Eye (tissue), 1 donor: ENCODE measurements around the gene SLC25A42.
"Not testable (repeated sequence)": the region's sequence is repeated elsewhere in the genome, so short reads cannot be mapped to it uniquely, and the experiment has no call there.

Experiments used
- DNase-seq: peaks from one replicate; pipeline ENCODE4 v3.0.0-alpha.2; 2015

SLC25A42 gene

GRCh38 chr19:19106938-19107337 lies 43.1 kb downstream of the SLC25A42 start:
- DNase-seq, result not testable (repeated sequence)

GRCh38 chr19:19107654-19108053 lies 43.9 kb downstream of the SLC25A42 start:
- DNase-seq, result no peak

- no peak for DNase-seq
Measured at GRCh38 chr19:19109601-19110000, 45.8 kb downstream of the SLC25A42 start.

GRCh38 chr19:19110410-19111135 lies 46.8 kb downstream of the SLC25A42 start:
- peak; percentile 82 for DNase-seq

DNA sequence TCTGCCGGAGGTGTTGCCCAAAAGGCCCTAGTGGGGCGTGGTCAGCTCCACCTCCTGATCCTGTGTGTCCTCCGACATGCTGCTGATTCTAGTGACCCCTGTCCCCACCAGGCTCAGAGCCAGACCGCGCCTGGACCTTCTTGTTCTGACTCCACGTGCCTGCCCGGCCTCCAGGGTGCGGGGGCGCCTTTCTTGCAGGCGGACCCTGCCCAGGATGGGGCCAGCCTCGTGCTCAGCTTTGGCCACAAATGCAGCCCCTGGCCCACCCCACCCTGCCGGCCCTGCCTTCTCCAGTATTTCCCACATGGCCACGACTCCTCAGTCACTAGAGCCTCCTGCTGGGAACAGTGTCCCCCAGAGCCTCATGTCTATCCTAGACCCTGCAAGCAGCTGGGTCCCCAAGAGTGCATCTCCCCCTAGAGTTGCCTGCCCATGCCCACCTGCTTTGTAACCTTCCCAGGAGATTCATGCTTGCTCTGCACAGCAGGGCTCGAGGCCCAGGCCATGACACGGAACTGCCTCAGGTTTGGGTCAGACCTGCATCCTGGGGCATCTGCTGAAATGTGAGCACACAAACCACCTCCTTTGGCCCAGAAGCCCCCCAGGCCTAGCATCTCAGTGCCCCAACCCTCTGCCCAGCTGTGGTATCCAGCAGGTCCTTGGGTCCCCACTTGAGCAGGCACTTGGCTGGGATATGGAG lies 47.5 kb downstream of the SLC25A42 start:
- no peak for DNase-seq

DNA sequence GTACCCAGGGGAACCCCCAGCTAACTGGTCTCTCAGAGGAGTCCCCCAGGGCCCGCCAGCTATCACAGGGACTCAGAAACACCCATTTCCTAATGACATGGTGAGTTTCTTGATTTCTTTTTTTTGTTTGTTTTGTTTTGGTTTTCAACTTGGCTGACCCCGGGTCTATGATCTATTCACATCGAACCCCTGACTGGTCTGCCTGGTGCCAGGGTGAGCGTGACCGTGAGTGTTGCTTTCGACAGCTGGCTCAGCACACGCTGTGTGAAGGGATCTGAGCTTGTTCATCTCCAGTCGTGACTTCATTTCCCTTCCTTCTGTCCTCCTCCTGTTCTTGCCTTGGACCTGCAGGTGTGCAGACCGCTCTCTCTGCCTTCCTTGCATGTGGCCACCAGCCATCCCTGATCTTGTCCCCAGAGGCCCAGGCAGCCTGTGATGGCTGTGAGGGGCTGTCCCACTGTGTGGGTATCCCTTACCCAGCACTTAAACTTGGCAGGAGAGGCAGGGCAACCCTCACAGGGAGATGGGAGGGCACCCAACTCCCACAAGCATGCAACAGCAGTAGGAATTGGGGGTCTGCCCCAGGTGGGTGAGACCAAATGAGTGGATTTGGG lies 48.3 kb downstream of the SLC25A42 start:
- DNase-seq, result no peak

- DNase-seq, result peak; percentile 86
Measured at GRCh38 chr19:19113040-19113626, 49.3 kb downstream of the SLC25A42 start.

DNA sequence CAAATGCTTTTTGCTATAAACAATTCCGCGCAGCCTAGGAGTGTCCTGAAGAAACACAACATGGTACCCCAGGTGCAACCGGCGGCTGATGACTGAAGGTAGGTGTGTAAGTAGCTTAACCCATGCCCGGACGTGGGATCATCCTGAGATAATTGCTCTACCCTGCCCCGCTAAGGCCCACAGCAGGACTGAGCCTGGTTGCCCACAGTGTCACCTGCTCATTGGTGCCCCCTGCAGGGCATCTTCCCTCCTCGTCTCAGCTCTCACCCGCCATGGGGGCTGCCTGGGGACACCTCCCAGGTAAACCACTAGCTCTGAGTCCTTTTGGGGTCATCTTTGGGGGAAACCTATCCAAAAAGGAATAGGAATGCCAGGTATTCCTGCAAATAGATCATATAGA lies 52.2 kb downstream of the SLC25A42 start:
- no peak for DNase-seq

- no peak for DNase-seq
Measured at GRCh38 chr19:19119325-19120237, 55.8 kb downstream of the SLC25A42 start.

GRCh38 chr19:19120308-19121231 lies 56.8 kb downstream of the SLC25A42 start:
- peak; percentile 92 for DNase-seq

DNA sequence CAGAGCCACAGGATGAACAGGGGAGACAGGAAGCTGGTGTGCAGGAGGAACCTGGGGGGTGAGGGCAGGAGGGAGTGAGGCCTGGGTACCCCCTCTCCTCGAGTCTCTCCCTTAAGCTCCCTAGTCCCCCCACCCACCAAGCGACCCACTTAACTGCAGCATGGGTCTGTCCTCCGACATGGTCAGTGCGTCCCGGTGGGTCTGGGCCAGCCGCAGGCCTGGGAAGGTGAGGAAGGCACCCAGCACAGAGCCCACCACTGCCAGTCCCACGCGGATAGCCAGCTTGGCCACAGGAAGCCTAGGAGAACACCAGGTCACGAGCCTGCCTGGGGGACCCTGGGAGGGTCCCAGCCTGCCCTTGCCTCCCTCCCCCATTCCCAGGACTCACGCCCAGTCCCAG lies 57.6 kb downstream of the SLC25A42 start:
- no peak for DNase-seq

GRCh38 chr19:19122902-19123301 lies 59.1 kb downstream of the SLC25A42 start:
- DNase-seq, result no peak

GRCh38 chr19:19123386-19123785 lies 59.6 kb downstream of the SLC25A42 start:
- DNase-seq, result no peak

- no peak for DNase-seq
Measured at GRCh38 chr19:19126102-19126501, 62.3 kb downstream of the SLC25A42 start.

DNA sequence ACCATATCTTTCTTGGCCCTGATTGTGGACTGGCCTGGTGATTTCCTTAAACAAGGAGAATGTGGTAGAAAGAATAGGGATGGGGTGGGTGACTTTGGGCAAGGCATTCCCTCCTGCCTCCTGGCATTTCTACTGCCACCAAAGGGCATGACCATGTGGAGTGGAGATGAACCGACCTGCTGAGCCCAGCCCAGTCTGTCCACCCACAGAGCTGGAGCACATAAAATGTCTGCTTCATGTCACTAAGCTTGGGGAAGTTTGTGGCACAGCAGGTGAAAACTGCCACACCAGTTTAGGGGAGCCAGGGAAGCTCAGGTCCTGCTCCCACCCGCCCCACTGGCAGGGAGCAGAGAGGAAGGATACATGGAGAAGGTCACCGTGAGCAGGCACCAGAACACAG lies 68.2 kb downstream of the SLC25A42 start:
- DNase-seq, result no peak

DNA sequence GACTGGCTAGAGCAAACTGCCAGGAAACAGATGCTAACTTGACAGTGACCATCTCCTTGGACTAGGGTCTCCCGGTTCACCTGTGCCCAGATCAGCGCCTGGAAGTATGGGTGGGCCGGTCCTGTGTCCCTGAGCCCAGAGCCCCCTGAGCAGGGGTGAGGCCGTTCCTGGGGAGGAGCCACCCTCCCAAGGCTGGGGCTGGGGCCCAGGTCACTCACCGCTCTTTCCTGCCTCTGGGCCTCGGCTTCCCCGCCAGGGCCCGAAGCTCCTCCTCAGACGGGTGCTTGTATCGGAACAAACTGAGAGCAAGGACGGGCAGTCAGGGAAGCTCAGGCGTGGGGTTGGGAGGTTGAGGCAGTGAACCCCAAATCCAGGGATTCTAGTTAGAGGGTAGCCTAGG lies 69.1 kb downstream of the SLC25A42 start:
- no peak for DNase-seq

DNA sequence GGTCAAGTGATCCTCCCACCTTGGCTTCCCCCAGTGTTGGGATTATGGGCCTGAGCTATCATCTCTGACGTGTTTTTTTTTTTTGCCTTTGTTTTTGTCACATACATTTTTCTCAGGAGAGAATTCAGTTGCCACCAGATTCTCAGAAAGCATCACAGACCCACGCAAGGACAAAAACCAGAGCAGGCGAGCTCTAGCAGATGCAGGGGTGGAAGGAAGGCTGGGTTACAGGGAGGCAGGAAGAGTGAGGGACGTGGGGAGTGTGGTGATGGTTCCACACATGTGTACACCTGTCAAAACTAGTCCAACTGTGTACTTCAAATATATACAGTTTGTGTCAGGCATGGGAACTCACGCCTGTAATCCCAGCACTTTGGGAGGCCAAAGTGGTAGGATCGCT lies 70.2 kb downstream of the SLC25A42 start:
- no peak for DNase-seq

DNA sequence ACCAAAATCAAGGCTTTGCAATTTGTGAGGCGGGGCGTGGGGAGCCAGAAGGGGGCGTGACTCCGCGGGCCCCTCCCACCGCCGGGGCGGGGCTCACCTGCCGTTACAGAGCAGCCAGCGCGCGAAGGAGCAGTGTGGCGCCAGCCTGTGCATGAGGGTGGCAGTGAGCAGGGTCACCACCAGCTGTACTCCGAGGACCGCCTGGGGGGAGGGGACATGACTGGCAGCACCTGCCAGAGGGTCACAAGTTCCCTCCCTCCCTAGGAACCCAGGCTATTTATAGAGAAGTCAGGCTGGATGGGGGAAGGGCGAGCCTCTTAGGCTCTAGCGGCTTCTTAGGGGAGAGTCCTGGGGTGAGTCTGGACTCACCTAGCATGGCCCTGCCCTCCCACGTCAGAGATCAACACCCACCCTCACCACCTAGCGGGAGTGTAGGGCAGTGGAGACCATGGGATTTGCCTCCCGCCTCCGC lies 70.9 kb downstream of the SLC25A42 start:
- peak; percentile 69 for DNase-seq

GRCh38 chr19:19135713-19136112 lies 71.9 kb downstream of the SLC25A42 start:
- DNase-seq, result not testable (repeated sequence)

DNA sequence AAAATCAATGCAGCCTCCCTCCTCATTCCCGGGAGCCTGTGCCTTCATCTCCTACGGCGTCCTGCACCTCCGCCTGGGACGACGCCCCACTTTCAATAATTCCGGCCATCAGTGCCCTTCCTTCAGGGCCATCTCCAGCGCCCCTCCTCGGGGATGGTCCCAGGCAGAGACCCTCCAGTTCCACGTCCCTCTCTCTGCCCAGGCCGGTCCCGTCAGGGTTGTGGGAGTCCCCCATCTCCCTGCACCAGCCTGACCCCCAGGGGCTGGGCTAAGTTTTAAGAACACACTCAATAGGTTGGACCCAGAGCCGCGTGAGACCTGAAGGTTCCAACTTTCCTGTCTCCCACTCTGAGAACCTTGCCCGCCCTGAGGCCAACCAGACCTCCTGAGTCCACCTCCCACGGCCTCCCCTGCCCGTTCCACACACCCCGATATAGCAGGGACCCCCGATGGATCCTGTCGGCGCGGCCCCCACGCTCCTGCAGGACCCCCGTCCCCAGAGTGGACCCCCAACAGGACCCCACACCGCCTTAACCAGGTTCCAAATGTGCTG lies 73.8 kb downstream of the SLC25A42 start:
- DNase-seq, result no peak
